Left cardiac atrium (tissue), 4 donors: ENCODE data around the gene RNF151. TPM values are rescaled to one million over a fixed set of nuclear protein-coding genes. Genes with fewer than 3 reads are reported as not detected.
"Not testable (repeated sequence)": the region's sequence is repeated elsewhere in the genome, so short reads cannot be mapped to it uniquely, and the experiment has no call there.

Source experiments
- ATAC-seq, 2 donors: fragments of 200-7000 bp; cut with Tn5 transposase; one replicate each; pipeline ENCODE4 v1.9.1; 2020; ENCODE audit warnings: mild to moderate bottlenecking in 2 of 2, moderate library complexity in 2 of 2
- DNase-seq: peaks from one replicate; pipeline ENCODE4 v3.0.0-alpha.2; 2020
- intact Hi-C, 2 donors: fragments of 100-400 bp; cut with DNase I; formaldehyde crosslinking; loops; one replicate each; pipeline versions ENCODE4 v1.14.1 to v1.15.1; 2022 to 2023
- total RNA-seq, 2 donors: library from RNA; stranded (reverse); fragmentation: NEBNext Ultra II Directional; extraction: Animal tissue kit (Norgen Biotek cat#: 25700); gene quantifications; one replicate each; pipeline ENCODE4 v1.2.1, GENCODE V29; 2021
- donor health status: DM: no; HTN: yes; CAD: no.
- donor health status: DM: no; HTN: yes; CAD: no; lungs with severe emphysema.
- donor health status: DM: yes; HTN: yes; CAD: no.
- donor health status: Dilated cardiomyopathy.

Gene RNF151
- total RNA-seq, 2 donors from 2014 or later, result not detected

DNA sequence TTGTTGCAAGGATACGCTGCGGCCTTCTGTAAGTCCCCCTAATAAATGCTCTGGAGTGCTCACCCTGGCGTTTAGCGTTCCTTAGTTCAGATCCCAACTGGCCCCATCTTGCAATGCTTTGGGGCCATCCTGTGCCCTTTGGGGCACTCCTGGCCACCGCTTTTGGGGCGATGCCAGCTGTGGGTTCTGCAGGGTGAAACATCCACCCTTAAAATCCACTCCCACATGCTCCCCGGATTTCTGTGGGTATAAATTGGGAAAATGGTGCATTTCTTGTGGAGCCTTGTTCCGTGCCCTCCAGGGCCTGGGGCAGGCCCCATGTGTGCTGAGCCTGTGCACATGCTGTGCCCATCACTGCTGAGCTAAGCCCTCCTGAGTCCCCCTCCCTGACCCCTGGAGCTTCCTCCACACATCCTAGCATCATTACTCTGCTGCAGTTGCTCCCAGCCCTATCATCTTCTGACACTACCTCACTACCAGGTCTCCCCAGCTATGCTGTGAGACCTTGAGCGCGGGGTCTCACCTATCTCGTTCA is 29.6 kb upstream of the RNF151 start:
- ATAC-seq, result no peak
- intact Hi-C loops, result no loop called here
- no peak for DNase-seq

DNA sequence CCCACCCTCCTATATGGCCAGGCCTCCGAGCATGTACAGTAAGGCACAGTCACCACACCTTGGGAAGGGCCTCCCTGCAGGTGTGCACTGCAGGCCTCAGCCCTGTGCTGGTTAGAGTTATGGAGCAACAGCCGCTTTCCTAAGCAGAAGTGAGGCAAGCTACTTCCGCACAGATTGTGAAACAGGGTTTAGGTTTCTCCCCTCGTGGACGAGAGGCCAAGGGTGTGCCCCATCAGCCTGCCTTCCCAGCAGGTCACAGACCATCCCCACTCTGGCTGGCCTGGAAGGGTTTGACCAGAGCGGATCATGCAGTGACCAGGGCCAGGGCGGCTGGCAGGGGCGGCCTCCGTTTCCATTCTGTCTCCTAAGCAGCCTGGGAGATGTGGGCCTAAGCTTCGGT is 28.3 kb upstream of the RNF151 start:
- ATAC-seq (no peak), DNase-seq (no peak)
- intact Hi-C loops, result no loop called here

DNA sequence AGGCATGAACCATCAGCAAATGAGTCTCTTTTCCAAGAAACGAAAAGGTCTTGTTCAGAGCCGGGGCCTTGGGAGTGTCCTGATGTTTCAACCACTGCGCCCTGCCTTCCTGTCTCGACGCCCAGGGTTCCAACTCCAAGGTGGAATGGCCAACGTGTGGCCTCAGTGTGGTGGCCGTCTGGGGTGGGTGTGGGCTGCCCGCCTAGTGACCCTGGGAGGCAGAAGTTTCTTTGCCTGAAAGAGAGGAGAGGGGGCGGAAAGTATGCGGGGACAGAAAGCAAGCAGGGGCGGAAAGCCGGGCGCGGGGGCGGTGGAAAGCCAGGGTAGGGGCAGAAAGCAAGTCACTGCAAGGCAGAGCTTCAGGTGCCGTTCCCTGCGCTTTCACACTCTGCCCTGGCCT is 27.7 kb upstream of the RNF151 start:
- intact Hi-C loops, result no loop called here
- no peak for DNase-seq
- no peak for ATAC-seq

DNA sequence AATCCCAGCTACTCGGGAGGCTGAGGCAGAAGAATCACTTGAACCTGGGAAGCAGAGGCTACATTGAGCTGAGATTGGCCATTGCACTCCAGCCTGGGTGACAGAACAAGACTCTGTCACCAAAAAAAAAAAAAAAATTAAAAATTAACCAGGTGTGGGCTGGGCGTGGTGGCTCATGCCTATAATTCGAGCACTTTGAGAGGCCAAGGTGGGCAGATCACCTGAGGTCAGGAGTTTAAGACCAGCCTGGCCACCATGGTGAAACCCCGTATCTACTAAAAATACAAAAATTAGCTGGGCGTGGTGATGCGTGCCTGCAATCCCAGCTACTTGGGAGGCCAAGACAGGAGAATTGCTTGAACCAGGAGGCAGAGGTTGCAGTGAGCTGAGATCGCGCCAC is 26.8 kb upstream of the RNF151 start:
- DNase-seq, ATAC-seq, intact Hi-C loops: not testable (repeated sequence)

DNA sequence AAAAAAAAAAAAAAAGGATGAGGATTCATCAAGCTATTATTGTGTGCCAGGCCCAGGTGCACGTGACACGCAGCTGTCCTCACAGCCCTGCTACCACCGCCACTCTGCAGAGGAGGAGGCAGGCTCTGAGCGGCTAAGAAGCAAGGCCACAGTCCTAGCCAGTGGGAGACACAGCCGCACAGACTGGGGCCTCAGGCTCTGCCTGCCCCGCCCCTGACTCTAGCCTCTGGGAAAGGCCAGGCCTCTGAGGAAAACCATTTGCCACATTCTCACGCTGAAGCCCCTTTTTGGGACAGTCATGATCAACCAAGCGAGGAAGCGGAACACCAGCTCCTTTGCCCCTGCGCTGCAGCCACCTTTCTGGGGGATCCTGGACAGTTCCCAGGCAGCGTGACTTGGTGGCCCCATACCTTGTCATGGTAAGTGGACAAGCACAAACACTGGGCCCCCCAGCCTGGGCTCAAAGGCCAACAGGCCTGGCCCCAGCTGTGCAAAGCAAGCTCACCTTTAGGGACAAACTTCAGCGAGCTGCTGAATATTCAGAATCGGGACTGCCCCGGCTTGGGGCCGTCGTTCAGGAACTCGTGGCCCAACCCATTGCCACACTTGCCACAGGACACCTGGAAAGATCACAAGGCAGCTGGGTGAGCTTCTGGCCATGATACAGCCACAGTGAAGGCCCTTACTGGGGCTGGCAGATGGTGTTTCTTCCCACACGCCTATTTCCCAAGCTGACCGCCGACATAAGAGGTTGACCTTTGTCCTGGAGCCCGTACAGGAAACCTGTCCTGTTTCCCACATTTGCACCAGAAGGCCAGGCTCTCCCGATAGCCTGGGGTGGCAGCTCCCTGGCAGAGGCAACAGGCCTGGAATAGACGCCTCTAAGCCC is 26.1 kb upstream of the RNF151 start:
- DNase-seq, result no peak
- no peak for ATAC-seq
- intact Hi-C loops, result no loop called here

DNA sequence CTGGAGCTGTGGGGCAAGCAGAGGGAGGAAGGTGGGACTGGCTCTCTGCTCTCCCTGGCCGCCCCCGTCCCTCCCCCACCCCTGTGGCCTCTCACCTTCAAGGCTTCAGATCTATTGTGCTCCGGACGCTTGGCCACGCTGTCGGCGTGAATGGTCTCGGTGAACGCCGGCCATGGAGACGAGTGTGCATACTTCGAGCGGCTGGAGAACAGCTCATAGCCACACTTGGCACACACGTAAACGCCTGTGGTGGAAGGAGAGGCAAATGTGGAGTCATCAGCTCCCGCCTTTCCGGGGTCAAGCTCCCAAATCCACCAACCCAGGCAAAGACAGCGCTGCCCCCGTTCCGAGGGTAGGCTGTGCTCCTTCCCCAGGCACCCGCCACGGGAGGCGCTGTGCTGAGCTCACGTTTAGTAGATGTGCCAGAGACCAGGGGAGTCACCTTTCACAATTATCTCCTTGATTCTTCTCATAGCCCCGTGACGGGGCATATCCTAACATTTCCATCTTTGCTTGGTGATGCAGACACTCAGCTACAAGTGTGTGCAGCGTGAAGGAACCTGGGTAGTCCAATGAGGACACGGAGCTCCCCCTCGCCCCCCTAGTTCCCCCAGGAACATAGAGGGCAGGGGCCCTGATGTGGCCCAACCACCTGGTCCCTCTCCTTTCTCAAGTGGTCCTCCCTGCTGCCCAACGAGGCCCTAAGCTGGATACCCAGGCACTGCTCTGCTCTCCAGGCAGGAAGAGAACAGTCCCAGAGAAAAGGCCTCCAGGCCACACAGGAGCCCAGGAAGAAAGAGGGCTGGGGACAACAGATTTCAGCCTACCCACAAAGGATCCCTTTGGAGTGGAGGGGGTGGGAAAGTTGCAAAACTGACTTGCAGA is 25.3 kb upstream of the RNF151 start:
- DNase-seq (no peak), ATAC-seq (no peak)
- intact Hi-C loops, result no loop called here

DNA sequence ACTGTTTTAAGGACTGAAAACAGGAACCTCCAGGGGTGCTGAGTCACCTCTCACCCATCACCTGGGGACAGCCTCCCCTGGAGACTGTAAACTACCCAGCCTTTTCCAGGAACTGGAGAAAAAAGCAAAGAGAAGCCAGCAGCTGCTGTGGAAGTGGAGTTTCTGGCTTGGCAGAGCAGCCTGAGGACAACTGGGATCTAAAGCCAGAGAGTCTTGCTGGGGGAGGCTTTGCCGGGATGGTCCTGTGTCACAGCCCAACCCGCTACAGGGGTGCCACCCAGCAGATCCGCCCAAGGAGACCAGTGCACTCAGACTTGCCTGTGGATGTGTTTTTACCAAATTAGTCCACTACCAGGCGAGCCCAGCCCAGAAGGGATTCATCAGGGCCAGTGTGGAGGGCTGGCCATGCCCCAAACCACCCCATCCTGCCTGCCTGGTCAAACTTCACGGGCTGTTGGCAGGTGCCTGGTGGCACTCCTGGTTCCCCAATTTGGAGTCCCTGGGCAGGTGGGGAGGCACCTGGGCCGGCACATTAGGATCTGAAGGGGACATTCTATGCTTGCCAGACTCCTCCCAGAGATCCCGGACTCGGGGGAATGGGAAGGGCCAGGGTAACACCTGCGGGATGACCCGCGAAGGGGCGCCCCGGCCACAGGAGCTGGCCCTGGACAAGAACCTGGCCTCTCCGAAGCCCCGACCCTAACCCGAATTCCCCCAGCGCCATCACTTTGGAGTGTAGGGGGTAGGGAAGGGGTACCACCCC is 24.4 kb upstream of the RNF151 start:
- no peak for DNase-seq
- ATAC-seq, result peak; percentile 3 to 4
- intact Hi-C loops, result no loop called here

DNA sequence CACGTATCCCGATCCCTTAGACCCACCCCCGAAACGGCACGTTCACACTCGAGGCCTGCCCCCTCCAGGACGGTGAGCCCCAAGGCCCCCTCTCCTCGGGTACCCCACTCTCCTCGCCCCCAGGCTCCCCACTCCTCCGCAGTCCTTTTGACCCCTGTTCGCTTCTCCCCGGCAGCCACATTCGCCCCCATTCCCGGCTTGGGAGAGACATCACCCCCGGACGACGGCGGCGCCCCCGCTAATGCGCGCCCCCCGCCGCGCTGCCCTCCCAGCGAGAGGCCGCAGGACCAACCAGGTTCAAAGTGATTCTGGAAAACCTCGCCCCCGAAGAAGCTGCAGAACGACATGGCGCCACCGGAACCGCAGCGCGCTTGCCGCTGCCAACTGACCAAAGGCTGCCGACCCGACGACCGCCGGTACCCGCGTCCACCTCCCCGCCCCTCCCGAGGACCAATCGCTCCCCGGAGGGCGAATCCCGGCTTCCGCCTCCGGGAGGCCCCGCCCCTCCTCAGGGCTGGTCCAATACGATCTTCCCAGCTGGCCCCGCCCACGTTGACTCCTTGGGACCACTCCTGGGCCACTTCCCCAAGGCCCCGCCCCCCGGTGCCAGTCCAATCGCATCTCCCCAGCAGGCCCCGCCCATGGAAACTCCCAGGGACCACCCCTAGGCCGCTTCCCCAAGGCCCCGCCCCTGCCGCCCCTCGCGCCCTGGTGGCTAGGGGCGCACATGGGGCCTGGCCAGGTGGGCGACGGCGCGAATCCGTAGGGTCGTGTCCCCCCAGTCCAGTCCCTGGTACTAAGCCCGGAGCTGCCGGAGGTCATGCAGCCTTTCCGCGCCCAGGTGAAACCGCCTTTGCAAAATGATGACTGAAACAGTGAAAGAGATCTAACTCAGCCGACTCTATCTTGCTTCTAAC is 23.6 kb upstream of the RNF151 start, which contains the start of gene MSRB1:
Gene MSRB1 (minus strand): TSS at position 390 of the 917 bp plus-strand sequence. CDS start 43 bp downstream, at position 347.
- DNase-seq, result peak; percentile 100
- intact Hi-C loops, result no loop called here
- ATAC-seq, result peak; percentile 97 to 98

DNA sequence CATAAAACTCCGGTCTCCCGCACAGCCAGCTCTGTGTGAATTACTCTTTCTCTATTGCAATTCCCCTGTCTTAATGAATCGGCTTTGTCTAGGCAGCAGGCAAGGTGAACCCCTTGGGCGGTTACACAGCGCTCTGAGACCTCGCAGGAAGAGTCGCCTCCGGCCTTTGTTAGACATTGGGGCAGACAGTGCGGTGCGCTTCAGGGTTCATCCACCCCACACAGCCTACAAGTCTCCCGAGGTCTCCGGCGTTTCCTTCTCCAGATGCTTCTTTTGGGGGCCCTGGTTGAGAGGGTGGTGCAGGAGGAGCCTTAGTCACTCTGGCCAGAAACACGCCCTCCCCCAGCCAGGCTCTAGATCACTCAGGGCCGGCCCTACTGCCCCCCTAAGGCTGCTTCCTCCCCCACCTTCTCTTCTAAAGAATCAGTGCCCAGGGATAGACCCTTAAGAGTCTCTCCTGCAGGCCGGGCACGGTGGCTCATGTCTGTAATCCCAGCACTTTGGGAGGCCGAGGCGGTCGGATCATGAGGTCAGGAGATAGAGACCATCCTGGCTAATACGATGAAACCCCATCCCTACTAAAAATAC is 21.9 kb upstream of the RNF151 start:
- ATAC-seq (no peak), DNase-seq (no peak)
- intact Hi-C loops, result no loop called here

DNA sequence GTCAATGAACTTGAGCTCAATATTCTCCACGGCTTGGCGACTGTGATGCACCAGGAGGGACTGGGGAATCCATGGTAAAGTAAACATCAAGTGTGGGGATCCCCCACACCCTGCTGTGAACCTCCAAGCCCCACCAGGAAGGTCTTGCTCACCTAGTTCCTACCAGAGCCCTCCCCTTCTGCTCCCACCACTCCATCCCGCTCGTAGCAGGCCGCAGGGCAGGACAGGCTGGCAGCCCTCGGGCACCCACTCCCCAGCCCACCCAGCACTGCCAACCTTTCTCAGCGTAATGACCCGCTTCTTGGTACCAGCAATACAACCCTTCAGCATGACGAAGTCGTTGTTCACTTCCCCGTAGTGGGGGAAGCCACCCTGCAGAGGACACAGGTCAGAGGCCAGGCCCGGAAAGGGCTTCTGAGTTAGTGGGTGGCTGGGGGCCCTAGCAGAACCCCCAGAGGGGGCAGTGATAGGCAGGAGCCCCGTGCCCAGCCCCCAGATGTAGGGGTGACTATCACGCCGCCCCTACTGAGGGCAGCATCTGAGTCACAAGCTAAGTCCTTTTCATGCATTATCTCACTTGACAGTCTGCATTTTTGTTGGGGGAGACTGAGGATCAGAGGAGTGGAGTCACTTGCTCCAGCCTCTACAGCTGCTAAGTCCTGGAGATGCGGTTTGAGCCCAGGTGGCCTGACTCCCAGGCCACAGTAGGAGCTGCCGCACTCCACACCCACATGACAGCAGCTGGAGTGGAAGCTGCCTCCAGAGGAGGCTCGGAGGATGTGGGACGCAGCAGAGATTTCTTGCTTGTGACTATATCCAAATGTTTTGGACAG is 20.9 kb upstream of the RNF151 start:
- intact Hi-C loops, result no loop called here
- no peak for ATAC-seq

DNA sequence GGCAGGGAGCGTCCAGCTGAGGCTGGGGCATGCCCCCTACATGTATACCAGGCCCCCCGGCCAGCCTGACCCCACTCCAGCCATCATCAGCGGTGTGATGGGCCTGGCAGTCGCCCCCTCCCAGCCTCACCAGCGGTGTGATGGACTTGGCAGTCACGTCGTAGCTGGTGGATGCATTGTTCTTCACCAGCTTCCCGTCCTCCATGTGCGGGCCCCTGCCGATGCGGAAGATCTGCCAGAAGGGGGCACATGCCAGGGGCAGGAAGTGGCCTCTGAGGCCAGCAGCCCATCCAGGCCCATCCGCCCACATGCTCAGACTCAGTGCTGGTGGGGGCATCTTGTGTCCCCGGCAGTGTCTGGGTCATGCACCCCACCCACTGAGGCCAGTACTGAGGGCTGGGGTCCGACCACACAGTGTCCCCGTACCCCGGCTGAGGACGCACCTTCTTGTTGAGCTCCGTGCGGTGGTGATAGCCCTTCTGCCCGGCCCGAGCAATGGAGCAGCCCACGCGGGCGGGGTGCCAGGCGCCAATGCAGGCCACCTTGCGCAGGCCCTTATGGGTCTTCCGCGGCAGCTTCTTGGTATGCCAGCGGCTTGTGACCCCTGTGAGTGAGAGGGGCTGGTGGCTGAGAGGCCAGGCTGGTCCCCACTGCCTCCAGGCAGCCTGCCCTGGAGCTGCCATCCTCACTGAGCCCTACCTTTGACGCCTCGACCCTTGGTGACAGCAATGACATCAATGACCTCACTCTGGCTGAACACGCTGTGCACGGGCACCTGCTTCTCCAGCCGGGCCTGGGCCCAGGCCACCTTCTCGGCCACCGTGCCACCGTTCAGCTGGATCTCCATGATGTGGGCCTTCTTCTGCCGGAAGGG is 19.9 kb upstream of the RNF151 start:
- ATAC-seq (no peak), DNase-seq (no peak)
- intact Hi-C loops, result no loop called here

More for the DNA sequence above, 20.9 kb upstream of the RNF151 start:
- no peak for DNase-seq

DNA sequence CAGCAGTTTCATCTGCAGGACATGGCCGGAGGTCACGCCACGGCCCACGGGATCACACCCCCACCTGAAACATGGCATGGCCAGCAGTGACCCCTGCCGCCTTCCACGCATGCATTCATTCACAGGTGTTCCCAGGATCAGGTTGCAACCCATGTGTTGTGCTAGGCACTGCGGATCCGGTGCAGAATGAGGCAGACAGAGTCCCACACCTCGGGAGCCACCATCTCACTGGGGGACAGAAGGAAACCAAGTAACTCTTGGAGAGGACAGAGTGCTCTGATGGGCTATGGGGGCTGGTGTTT is 19.3 kb upstream of the RNF151 start:
- ATAC-seq (no peak), DNase-seq (no peak)
- intact Hi-C loops, result no loop called here

DNA sequence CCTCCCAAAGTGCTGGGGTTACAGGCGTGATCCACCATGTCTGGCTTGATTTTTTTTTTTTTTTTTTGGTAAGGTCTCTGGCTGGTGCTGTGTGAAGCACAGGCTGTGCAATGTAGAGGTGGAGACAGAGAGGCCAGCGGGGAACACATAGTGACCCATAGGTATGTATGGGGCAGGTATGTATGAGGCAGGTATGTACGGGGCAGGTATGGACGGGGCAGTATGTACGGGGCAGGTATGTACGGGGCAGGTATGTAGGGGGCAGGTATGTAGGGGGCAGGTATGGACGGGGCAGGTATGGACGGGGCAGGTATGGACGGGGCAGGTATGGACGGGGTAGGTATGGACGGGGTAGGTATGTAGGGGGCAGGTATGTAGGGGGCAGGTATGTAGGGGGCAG is 17.1 kb upstream of the RNF151 start:
- DNase-seq (no peak), ATAC-seq (no peak)
- intact Hi-C loops, result no loop called here

DNA sequence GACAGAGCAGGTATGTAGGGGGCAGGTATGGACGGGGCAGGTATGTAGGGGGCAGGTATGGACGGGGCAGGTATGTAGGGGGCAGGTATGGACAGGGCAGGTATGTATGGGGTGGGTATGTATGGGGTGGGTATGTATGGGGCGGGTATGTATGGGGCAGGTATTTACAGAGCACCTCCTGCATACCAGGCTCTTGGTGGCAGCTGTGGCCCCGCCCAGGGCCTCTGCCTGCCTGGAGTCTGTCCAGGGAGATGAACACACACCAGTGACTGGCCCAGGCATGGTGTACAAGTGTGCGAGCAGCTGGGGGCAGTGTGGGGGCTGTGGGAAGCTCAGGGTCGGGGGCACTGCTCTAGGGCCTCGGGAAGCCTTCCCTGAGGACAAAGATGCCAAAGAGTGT is 16.6 kb upstream of the RNF151 start:
- intact Hi-C loops, result no loop called here
- DNase-seq (no peak), ATAC-seq (peak in 1 of 2 donors; percentile 5)

DNA sequence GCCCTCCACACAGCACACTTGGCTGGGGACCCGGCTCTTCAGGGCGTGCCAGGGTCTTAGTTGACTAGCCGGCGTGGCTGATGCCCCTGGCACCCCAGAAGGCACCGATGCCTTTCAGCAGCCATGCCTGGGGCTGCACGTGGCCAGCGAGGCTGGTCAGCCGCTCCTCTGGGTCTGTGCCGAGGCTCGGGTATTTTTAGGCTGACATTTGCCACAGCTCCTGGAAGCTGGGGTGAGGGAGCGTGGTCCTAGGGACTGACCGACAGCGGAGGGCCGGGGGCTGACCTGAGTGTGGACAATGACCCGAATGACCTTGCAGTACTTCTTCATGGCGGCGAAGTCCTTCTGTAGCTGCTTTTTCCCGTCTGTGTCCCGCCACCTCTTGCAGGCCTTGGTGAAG is 16.1 kb upstream of the RNF151 start:
- ATAC-seq, result peak; percentile 44 to 51
- intact Hi-C loops, result no loop called here
- no peak for DNase-seq

DNA sequence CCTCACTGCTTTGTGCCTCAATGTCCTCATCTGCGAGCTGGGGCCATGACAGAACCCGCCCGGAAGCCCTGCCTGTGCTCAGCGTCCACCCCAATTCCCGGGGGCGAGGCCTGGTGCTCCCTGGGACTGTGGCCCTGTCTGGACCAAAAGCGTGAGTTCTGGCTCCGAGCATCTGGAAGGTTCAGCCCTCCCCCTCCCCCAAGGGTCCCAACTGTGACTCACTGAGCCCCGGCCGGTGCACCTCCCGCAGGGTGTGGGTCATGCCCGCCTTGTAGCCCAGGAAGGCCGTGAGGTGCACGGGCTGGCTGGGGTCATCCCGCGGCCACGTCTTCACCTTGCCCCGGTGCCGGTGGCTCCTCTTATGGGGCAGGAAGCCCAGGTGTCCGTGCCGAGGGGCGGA is 12.9 kb upstream of the RNF151 start:
- peak in 1 of 2 donors; percentile 8 for ATAC-seq
- intact Hi-C loops, result no loop called here
- peak; percentile 22 for DNase-seq
